Right atrium auricular region (tissue), 2 donors: ENCODE results near the gene SIRT2. TPM values are rescaled to one million over a fixed set of nuclear protein-coding genes. Genes with fewer than 3 reads are reported as not detected.
A peak's percentile ranks its signal among the peaks of the same experiment; 100 is the strongest.

Source experiments
- DNase-seq: peaks from one replicate; pipeline ENCODE4 v3.0.0-alpha.2; 2019; ENCODE audit warnings: low spot score
- H3K27ac ChIP-seq, 2 donors: fragments of 200-600 bp; sonication (generic); 1 replicate in 1 of 2; 2 replicates in 1 of 2; pipeline ENCODE4 v1.5.1; 2016 to 2019
- H3K27me3 ChIP-seq, 2 donors: fragments of 200-600 bp; sonication (generic); one replicate each; pipeline versions ENCODE4 v1.5.1 to v1.6.0; 2017 to 2019
- H3K36me3 ChIP-seq: fragments of 200-600 bp; sonication (generic); one replicate; pipeline ENCODE4 v1.5.1; 2016
- H3K4me1 ChIP-seq, 2 donors: fragments of 200-600 bp; sonication (generic); one replicate each; pipeline versions ENCODE4 v1.5.1 to v1.6.0; 2017 to 2019
- H3K4me3 ChIP-seq, 2 donors: fragments of 200-600 bp; sonication (generic); 1 replicate in 1 of 2; 2 replicates in 1 of 2; pipeline ENCODE4 v1.5.1; 2017 to 2019; ENCODE audit warnings: mild to moderate bottlenecking in 1 of 2, moderate library complexity in 1 of 2
- H3K9me3 ChIP-seq, 2 donors: fragments of 200-600 bp; sonication (generic); one replicate each; pipeline ENCODE4 v1.5.1; 2019
- CTCF ChIP-seq, 2 donors: fragments of 200-600 bp; sonication (generic); IDR thresholded peaks; one replicate each; pipeline ENCODE4 v1.5.1; 2019; ENCODE audit warnings: antibody characterized with exemption in 2 of 2
- total RNA-seq, 2 donors: library from RNA; depleted of rRNA; stranded (reverse); fragments of >200 nt; gene quantifications; one replicate each; pipeline ENCODE4 v1.1.0, GENCODE V29; 2016

The SIRT2 gene
- total RNA-seq, 2 donors from 2014 or later, result 91.5 to 170 TPM

DNA sequence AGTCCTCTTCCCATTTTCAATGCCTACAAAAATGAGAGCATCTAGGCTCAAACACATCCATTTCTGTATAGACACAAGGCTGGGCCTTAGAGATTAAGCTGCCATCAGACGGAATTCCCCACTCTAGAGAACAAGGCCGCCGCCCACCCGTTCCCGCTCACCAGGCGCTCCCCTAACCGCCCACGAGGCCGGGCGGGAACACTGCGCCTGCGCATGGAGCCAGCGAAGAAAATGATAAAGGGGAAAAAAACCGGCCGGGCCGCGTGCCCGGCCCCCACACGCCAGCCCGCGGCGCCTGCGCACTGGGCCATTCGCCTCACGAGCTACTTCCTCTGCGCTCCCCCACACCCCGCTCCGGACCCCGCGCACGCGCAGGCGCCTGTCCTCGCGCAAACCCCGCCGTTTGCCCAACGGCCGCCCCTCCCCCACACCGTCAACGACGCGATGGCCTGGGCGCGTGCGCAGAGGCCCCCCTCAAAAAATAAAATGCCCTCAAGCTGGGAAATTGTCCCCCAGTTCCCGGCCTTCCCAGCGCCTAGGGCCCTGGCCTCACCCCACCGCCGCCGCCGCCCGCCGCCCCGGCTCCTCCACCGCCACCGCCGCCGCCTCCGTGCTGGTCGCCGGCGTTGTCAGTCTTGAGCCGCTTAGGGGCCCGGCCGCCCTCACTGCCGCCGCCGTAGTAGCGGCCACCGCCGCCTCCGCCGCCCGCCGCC, 50.1 kb downstream of the SIRT2 start:
- peak overlapping the region; percentile 85 to 100 for H3K4me3 ChIP-seq
- H3K36me3 ChIP-seq, result peaks cover 41% of the 10 kb centered on the region
- peak; percentile 96 for DNase-seq
- H3K27me3 ChIP-seq, result no peaks in the 10 kb centered on the region
- TF ChIP-seq CTCF (IDR thresholded peaks at IDR 0.05), result no peak
- peaks cover 0 to 55% of the 10 kb centered on the region in 2 donors for H3K4me1 ChIP-seq
- H3K27ac ChIP-seq, result peak overlapping the region; percentile 100
- H3K9me3 ChIP-seq, result no peaks in the 10 kb centered on the region

DNA sequence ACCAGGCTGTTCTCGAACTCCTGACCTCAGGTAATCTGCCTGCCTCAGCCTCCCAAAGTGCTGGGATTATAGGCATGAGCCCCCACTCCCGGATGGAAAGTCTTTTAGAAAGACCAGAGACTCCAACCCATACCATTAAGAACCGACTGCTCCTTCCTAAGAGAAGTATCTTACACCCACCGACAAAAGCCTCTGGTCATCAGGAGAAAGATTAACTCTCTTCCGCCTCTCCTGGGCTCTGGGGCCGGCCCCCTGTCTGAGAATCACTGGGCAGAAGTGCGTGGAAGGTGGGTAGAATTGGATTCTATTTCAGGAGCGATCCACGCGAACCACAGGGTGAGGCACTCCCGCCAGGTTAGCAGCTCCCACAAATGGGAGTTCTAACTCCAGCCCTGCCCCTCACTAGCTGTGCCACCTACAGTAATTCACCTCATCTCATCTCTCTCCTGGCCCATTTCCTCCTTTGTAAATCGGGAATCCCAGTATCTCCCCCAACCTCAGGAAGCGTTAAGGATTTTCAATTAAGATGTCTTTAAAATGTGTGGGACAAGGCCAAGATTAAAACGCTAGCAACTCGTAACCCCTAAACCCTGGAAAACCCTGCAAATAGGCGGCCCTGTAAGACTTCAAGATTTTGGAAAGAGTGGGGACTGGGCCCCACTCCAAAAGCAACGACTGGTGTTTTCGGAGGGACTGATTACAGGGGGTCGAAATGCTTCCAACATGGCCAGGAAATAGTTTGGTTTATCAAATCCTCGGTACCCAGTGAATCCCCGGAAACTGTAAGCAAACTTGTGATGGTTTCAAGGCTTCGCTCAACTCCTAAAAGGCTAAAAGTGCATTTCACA, 50.9 kb downstream of the SIRT2 start:
- H3K36me3 ChIP-seq, result peaks cover 49% of the 10 kb centered on the region
- no peaks in the 10 kb centered on the region for H3K9me3 ChIP-seq

DNA sequence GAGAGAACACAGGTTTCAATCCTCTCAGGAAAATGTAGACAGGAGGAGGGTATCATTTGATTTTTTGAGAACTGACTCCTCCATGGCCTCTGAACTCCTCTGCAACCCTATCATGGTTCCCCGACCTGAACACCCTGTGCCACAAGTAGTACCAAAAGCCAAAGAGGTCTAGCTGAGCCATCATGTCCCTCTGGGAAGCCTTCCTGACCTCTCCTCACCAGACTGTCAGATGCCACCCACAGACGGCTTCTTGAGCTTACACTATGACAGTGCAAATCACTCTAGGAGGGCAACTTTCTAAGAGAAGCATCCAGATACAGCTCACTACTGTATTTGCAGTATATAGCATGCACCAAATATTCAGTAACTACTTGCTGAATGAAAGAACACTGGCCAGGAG, 53.3 kb downstream of the SIRT2 start:
- Histone ChIP-seq H3K9me3 (no peaks in the 10 kb centered on the region), H3K27ac (no peak overlapping the region), H3K36me3 (peaks cover 73% of the 10 kb centered on the region), H3K27me3 (no peaks in the 10 kb centered on the region), H3K4me1 (peaks cover 0 to 43% of the 10 kb centered on the region in 2 donors), H3K4me3 (no peak overlapping the region)
- DNase-seq, result no peak
- no peak for TF ChIP-seq CTCF (IDR thresholded peaks at IDR 0.05)

More for the DNA sequence above, 50.9 kb downstream of the SIRT2 start:
- Histone ChIP-seq H3K4me3 (peak overlapping the region; percentile 85 to 100), H3K27ac (peak overlapping the region; percentile 100), H3K4me1 (peaks cover 0 to 55% of the 10 kb centered on the region in 2 donors), H3K27me3 (no peaks in the 10 kb centered on the region)
- TF ChIP-seq CTCF (IDR thresholded peaks at IDR 0.05), result no peak
- no peak for DNase-seq

DNA sequence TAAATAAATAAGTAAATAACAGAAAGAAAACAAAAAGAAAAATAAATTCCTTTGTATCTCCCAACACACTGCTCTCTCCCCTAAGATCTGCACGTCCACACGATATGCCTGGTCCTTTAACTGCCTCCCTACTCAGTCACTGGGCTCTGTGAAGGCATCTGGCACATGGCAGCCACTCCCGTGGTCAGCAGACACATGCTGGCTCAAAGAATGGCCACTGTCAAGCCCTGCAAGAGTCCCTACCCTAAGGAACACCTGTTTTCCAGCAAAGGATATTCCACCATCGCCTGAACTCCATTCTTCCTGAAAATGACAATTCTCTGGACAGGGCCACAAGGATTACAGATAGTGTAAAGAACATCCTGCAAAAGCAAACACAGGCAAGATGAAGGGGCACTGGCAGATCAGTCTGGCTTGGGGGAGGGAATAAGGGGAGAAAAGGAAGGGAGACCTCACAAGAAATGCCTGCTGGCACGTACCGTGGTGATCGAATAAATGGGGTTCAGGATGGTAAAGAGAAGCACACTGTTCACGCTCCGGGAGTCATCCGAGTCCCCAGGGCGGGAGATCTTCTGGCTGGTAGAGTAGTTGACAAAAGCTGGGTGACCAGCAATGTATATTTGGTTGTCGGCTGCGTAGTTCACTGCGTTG, 53.9 kb downstream of the SIRT2 start:
- no peak for TF ChIP-seq CTCF (IDR thresholded peaks at IDR 0.05)
- Histone ChIP-seq H3K36me3 (peaks cover 79% of the 10 kb centered on the region), H3K27ac (no peak overlapping the region), H3K27me3 (no peaks in the 10 kb centered on the region), H3K4me1 (peaks cover 0 to 38% of the 10 kb centered on the region in 2 donors), H3K9me3 (no peaks in the 10 kb centered on the region), H3K4me3 (no peak overlapping the region)
- DNase-seq, result no peak

GRCh38 chr19:38844093-38844686, 55.2 kb downstream of the SIRT2 start:
- no peaks in the 10 kb centered on the region for H3K9me3 ChIP-seq
- no peak overlapping the region for H3K4me3 ChIP-seq
- H3K4me1 ChIP-seq, result peaks cover 0 to 38% of the 10 kb centered on the region in 2 donors
- no peak for DNase-seq
- no peaks in the 10 kb centered on the region for H3K27me3 ChIP-seq
- H3K27ac ChIP-seq, result no peak overlapping the region
- peaks cover 92% of the 10 kb centered on the region for H3K36me3 ChIP-seq
- no peak for TF ChIP-seq CTCF (IDR thresholded peaks at IDR 0.05)
